Loucy (cell line): ENCODE results near the gene PPARG.

Experiments used
- CTCF ChIP-seq: fragments of 200-600 bp; sonication (generic); conservative IDR thresholded peaks from 2 replicates; pipeline ENCODE4 v1.5.1; 2014; ENCODE audit warnings: mild to moderate bottlenecking, antibody characterized with exemption, low read length
- EZH2phosphoT487 ChIP-seq: fragments of 200-600 bp; IDR thresholded peaks from 2 replicates; pipeline ENCODE4 v1.6.1; 2018; ENCODE audit warnings: antibody characterized with exemption, mild to moderate bottlenecking, moderate library complexity, borderline replicate concordance

GRCh38 chr3:12396471-12396870, 107.6 kb downstream of the PPARG start:
- TF ChIP-seq CTCF (no peak), EZH2phosphoT487 (no peak)
